ENCODE measurements around the gene MAL. TPM values are rescaled to one million over a fixed set of nuclear protein-coding genes. Genes with fewer than 3 reads are reported as not detected.

The MAL gene
- total RNA-seq: 10 to 100 TPM; 47.2 to 65.9 TPM

- Mint-ChIP-seq H3K4me1 (peaks cover 31% of the 10 kb centered on the region), H3K27me3 (no peaks in the 10 kb centered on the region), H3K9me3 (no peaks in the 10 kb centered on the region), H3K4me3 (peak within 1 kb of the TSS; percentile 97), H3K27ac (peak within 1 kb of the TSS; percentile 95), H3K36me3 (ENCODE audit: low read depth) (peaks cover 21% of the 10 kb centered on the region)
- peak; percentile 76 for ATAC-seq (replicated peaks)
Measured at GRCh38 chr2:95025406-95026319, at the start of gene MAL. Gene MAL (plus strand): TSS chr2:95025708. CDS start chr2:95025793, 85 bp downstream.

GRCh38 chr2:94977826-94978225 lies 47.7 kb upstream of the MAL start:
- no peaks in the 10 kb centered on the region for H3K9me3 Mint-ChIP-seq
- no peaks in the 10 kb centered on the region for H3K36me3 Mint-ChIP-seq (ENCODE audit: low read depth)
- no peaks in the 10 kb centered on the region for H3K4me1 Mint-ChIP-seq
- no peak for ATAC-seq (replicated peaks)
- no peak overlapping the region for H3K4me3 Mint-ChIP-seq
- peaks cover 30% of the 10 kb centered on the region for H3K27me3 Mint-ChIP-seq
- H3K27ac Mint-ChIP-seq: no peak overlapping the region

GRCh38 chr2:94978917-94979316 lies 46.6 kb upstream of the MAL start:
- Mint-ChIP-seq H3K4me3 (no peak overlapping the region), H3K27ac (no peak overlapping the region), H3K27me3 (peaks cover 23% of the 10 kb centered on the region), H3K36me3 (ENCODE audit: low read depth) (no peaks in the 10 kb centered on the region), H3K9me3 (no peaks in the 10 kb centered on the region), H3K4me1 (no peaks in the 10 kb centered on the region)
- no peak for ATAC-seq (replicated peaks)

GRCh38 chr2:94979406-94980375 lies 45.8 kb upstream of the MAL start:
- H3K27me3 Mint-ChIP-seq: peaks cover 25% of the 10 kb centered on the region
- H3K4me3 Mint-ChIP-seq: no peak overlapping the region
- no peak overlapping the region for H3K27ac Mint-ChIP-seq
- H3K36me3 Mint-ChIP-seq (ENCODE audit: low read depth): no peaks in the 10 kb centered on the region
- no peaks in the 10 kb centered on the region for H3K9me3 Mint-ChIP-seq
- no peak for ATAC-seq (replicated peaks)
- H3K4me1 Mint-ChIP-seq: no peaks in the 10 kb centered on the region

GRCh38 chr2:94980406-94980805 lies 45.1 kb upstream of the MAL start:
- no peak for ATAC-seq (replicated peaks)
- H3K27me3 Mint-ChIP-seq: peaks cover 24% of the 10 kb centered on the region
- H3K4me1 Mint-ChIP-seq: no peaks in the 10 kb centered on the region
- H3K4me3 Mint-ChIP-seq: no peak overlapping the region
- H3K36me3 Mint-ChIP-seq (ENCODE audit: low read depth): no peaks in the 10 kb centered on the region
- no peaks in the 10 kb centered on the region for H3K9me3 Mint-ChIP-seq
- no peak overlapping the region for H3K27ac Mint-ChIP-seq

- H3K4me3 Mint-ChIP-seq: no peak overlapping the region
- ATAC-seq (replicated peaks): no peak
- no peaks in the 10 kb centered on the region for H3K4me1 Mint-ChIP-seq
- H3K27me3 Mint-ChIP-seq: peaks cover 27% of the 10 kb centered on the region
- H3K9me3 Mint-ChIP-seq: no peaks in the 10 kb centered on the region
- no peaks in the 10 kb centered on the region for H3K36me3 Mint-ChIP-seq (ENCODE audit: low read depth)
- no peak overlapping the region for H3K27ac Mint-ChIP-seq
Measured at GRCh38 chr2:94982156-94982555, 43.4 kb upstream of the MAL start.

- H3K27me3 Mint-ChIP-seq: peaks cover 24% of the 10 kb centered on the region
- no peak overlapping the region for H3K27ac Mint-ChIP-seq
- ATAC-seq (replicated peaks): no peak
- no peaks in the 10 kb centered on the region for H3K4me1 Mint-ChIP-seq
- no peak overlapping the region for H3K4me3 Mint-ChIP-seq
- no peaks in the 10 kb centered on the region for H3K36me3 Mint-ChIP-seq (ENCODE audit: low read depth)
- H3K9me3 Mint-ChIP-seq: no peaks in the 10 kb centered on the region
Measured at GRCh38 chr2:94982675-94983074, 42.8 kb upstream of the MAL start.

GRCh38 chr2:94984964-94985575 lies 40.4 kb upstream of the MAL start:
- no peak overlapping the region for H3K27ac Mint-ChIP-seq
- ATAC-seq (replicated peaks): no peak

GRCh38 chr2:94985636-94986035 lies 39.9 kb upstream of the MAL start:
- Mint-ChIP-seq H3K9me3 (no peaks in the 10 kb centered on the region), H3K36me3 (ENCODE audit: low read depth) (no peaks in the 10 kb centered on the region), H3K4me1 (no peaks in the 10 kb centered on the region), H3K27ac (no peak overlapping the region), H3K4me3 (no peak overlapping the region), H3K27me3 (peaks cover 20% of the 10 kb centered on the region)
- no peak for ATAC-seq (replicated peaks)

More at GRCh38 chr2:94984964-94985575, 40.4 kb upstream of the MAL start:
- H3K4me3 Mint-ChIP-seq: no peak overlapping the region
- no peaks in the 10 kb centered on the region for H3K36me3 Mint-ChIP-seq (ENCODE audit: low read depth)
- peaks cover 20% of the 10 kb centered on the region for H3K27me3 Mint-ChIP-seq
- H3K9me3 Mint-ChIP-seq: no peaks in the 10 kb centered on the region
- H3K4me1 Mint-ChIP-seq: no peaks in the 10 kb centered on the region

GRCh38 chr2:94986392-94986963 lies 39.0 kb upstream of the MAL start:
- Mint-ChIP-seq H3K27me3 (peaks cover 20% of the 10 kb centered on the region), H3K36me3 (ENCODE audit: low read depth) (no peaks in the 10 kb centered on the region), H3K4me3 (no peak overlapping the region), H3K4me1 (no peaks in the 10 kb centered on the region), H3K27ac (peak overlapping the region; percentile 17), H3K9me3 (no peaks in the 10 kb centered on the region)
- no peak for ATAC-seq (replicated peaks)

GRCh38 chr2:94987074-94988020 lies 38.2 kb upstream of the MAL start:
- Mint-ChIP-seq H3K36me3 (ENCODE audit: low read depth) (no peaks in the 10 kb centered on the region), H3K4me3 (no peak overlapping the region), H3K27ac (no peak overlapping the region), H3K27me3 (peaks cover 20% of the 10 kb centered on the region), H3K4me1 (no peaks in the 10 kb centered on the region), H3K9me3 (no peaks in the 10 kb centered on the region)
- no peak for ATAC-seq (replicated peaks)

- Mint-ChIP-seq H3K4me1 (no peaks in the 10 kb centered on the region), H3K9me3 (no peaks in the 10 kb centered on the region), H3K27me3 (peaks cover 28% of the 10 kb centered on the region), H3K36me3 (ENCODE audit: low read depth) (no peaks in the 10 kb centered on the region), H3K4me3 (no peak overlapping the region), H3K27ac (no peak overlapping the region)
- ATAC-seq (replicated peaks): no peak
Measured at GRCh38 chr2:94990956-94991355, 34.6 kb upstream of the MAL start.

- Mint-ChIP-seq H3K4me1 (no peaks in the 10 kb centered on the region), H3K27ac (no peak overlapping the region), H3K27me3 (peaks cover 31% of the 10 kb centered on the region), H3K9me3 (no peaks in the 10 kb centered on the region), H3K36me3 (ENCODE audit: low read depth) (no peaks in the 10 kb centered on the region), H3K4me3 (no peak overlapping the region)
- ATAC-seq (replicated peaks): no peak
Measured at GRCh38 chr2:94992360-94992759, 33.1 kb upstream of the MAL start.
